GM12878 (cell line): Measurements from ENCODE around the gene PAM16. TPM values are rescaled to one million over a fixed set of nuclear protein-coding genes. Genes with fewer than 3 reads are reported as not detected.

ENCODE experiments used
- ATAC-seq: fragments of 200-7000 bp; cut with Tn5 transposase; 3 replicates; pipeline ENCODE4 v1.9.1; 2020; ENCODE audit warnings: mild to moderate bottlenecking, moderate library complexity
- BruUV-seq: library from RNA; stranded (reverse); fragments of 400-500 nt; replicated peaks from 2 replicates; lab custom pipeline; 2021; lab: Mats Ljungman, UMichigan
- CTCF ChIA-PET: fragments of 300-600 bp; sonication (Branson Sonifier 250); formaldehyde crosslinking; extraction: SDS; loops from one replicate; lab custom pipeline; 2021; ENCODE audit warnings: inconsistent platforms; lab: Yijun Ruan, JAX
- POLR2A ChIA-PET: fragments of 350-600 bp; formaldehyde crosslinking; extraction: SDS; loops from one replicate; lab custom pipeline; 2021; ENCODE audit warnings: inconsistent platforms; lab: Charles Lee
- RAD21 ChIA-PET: fragments of 300-600 bp; sonication (Branson Sonifier 250); formaldehyde crosslinking; loops from one replicate; lab custom pipeline; 2023; ENCODE audit warnings: antibody characterized with exemption; ENCODE audit not compliant: unreplicated experiment; lab: Charles Lee
- SMC1A ChIA-PET: fragments of 300-600 bp; sonication (Branson Sonifier 250); formaldehyde crosslinking; loops from one replicate; lab custom pipeline; 2023; ENCODE audit not compliant: unreplicated experiment, uncharacterized antibody; lab: Charles Lee
- DNase-seq: peaks from one replicate; pipeline ENCODE4 v3.0.0-alpha.2; 2011; ENCODE audit warnings: low read depth, low spot score
- FAIRE-seq: peaks from 3 replicates; lab custom pipeline; 2011; peaks lifted over from hg19 to GRCh38; lab: Jason Lieb, UNC
- H2AFZ ChIP-seq: 2 replicates; pipeline ENCODE4 v1.6.0; 2011; ENCODE audit warnings: low read depth, low read length, control low read depth; ENCODE audit not compliant: control insufficient read depth
- H3K27ac ChIP-seq: 2 replicates; pipeline ENCODE4 v1.5.1; 2011; ENCODE audit warnings: control low read depth; ENCODE audit not compliant: control insufficient read depth, insufficient read depth
- H3K27me3 ChIP-seq, 2 experiments: replicated peaks in 1 of 2; 2 replicates each; pipeline versions ENCODE4 v1.6.0 to v1.6.1; 2011; ENCODE audit warnings: low read length in 1 of 2; ENCODE audit not compliant: control insufficient read depth in 2 of 2, insufficient read depth in 2 of 2
- H3K36me3 ChIP-seq, 2 experiments: 2 replicates each; pipeline ENCODE4 v1.5.1; 2011; ENCODE audit warnings: low read length in 1 of 2; ENCODE audit not compliant: control insufficient read depth in 2 of 2, insufficient read depth in 2 of 2
- H3K4me1 ChIP-seq: 2 replicates; pipeline ENCODE4 v1.6.1; 2011; ENCODE audit warnings: mild to moderate bottlenecking, low read length, moderate library complexity, mixed read lengths; ENCODE audit not compliant: control insufficient read depth, insufficient read depth
- H3K4me2 ChIP-seq: 2 replicates; pipeline ENCODE4 v1.6.0; 2011; ENCODE audit warnings: control low read depth; ENCODE audit not compliant: control insufficient read depth, insufficient read depth
- H3K4me3 ChIP-seq: fragments of 200-600 bp; sonication (generic); 2 replicates; pipeline ENCODE4 v1.5.1; 2016
- H3K79me2 ChIP-seq: 2 replicates; pipeline ENCODE4 v1.6.0; 2011; ENCODE audit warnings: low read length; ENCODE audit not compliant: control insufficient read depth, insufficient read depth
- H3K9ac ChIP-seq: 2 replicates; pipeline ENCODE4 v1.8.0; 2011; ENCODE audit warnings: low read length, control low read depth, mixed read lengths; ENCODE audit not compliant: control insufficient read depth, insufficient read depth
- H3K9me3 ChIP-seq: replicated peaks from 3 replicates; pipeline ENCODE4 v1.5.1; 2011; ENCODE audit warnings: mild to moderate bottlenecking, low read length; ENCODE audit not compliant: control insufficient read depth, insufficient read depth
- H4K20me1 ChIP-seq: 2 replicates; pipeline ENCODE4 v1.6.0; 2011; ENCODE audit not compliant: control insufficient read depth, insufficient read depth
- CBFB ChIP-seq: IDR thresholded peaks from 2 replicates; pipeline ENCODE4 v1.6.1; 2016; ENCODE audit warnings: antibody characterized with exemption, low read depth
- CHD1 ChIP-seq: IDR thresholded peaks from 2 replicates; pipeline ENCODE4 v1.6.1; 2012; ENCODE audit warnings: low read depth, low read length, improper control_type of control experiment
- EZH2 ChIP-seq: IDR thresholded peaks from 2 replicates; pipeline ENCODE4 v1.6.1; 2012; ENCODE audit warnings: low read depth, mild to moderate bottlenecking, control low read depth, inconsistent platforms, low read length, borderline replicate concordance; ENCODE audit not compliant: control insufficient read depth
- FOS ChIP-seq: IDR thresholded peaks from 3 replicates; pipeline ENCODE4 v1.6.1; 2011; ENCODE audit warnings: borderline replicate concordance; ENCODE audit not compliant: insufficient read length; ENCODE audit errors: extremely low read depth
- GATAD2B ChIP-seq: fragments of 450-650 bp; conservative IDR thresholded peaks from 2 replicates; pipeline ENCODE4 v1.6.1; 2017; ENCODE audit warnings: low read depth, mild to moderate bottlenecking, moderate library complexity
- JUND ChIP-seq: IDR thresholded peaks from 2 replicates; pipeline ENCODE4 v1.6.1; 2012; ENCODE audit warnings: low read depth, mild to moderate bottlenecking, low read length, improper control_type of control experiment, moderate library complexity
- KLF5 ChIP-seq: fragments of 450-650 bp; IDR thresholded peaks from 2 replicates; pipeline ENCODE4 v1.6.1; 2014; ENCODE audit warnings: mild to moderate bottlenecking; ENCODE audit not compliant: partially characterized antibody
- LARP7 ChIP-seq: fragments of 450-650 bp; IDR thresholded peaks from 2 replicates; pipeline ENCODE4 v1.6.1; 2017; ENCODE audit warnings: mild to moderate bottlenecking
- MYC ChIP-seq: IDR thresholded peaks from 2 replicates; pipeline ENCODE4 v1.6.1; 2011; ENCODE audit warnings: mild to moderate bottlenecking, low read length, moderate library complexity, inconsistent platforms; ENCODE audit not compliant: insufficient read depth, insufficient replicate concordance, insufficient read length, severe bottlenecking
- NBN ChIP-seq: fragments of 450-650 bp; IDR thresholded peaks from 2 replicates; pipeline ENCODE4 v1.6.1; 2016
- POLR2A ChIP-seq: IDR thresholded peaks from 2 replicates; pipeline ENCODE4 v1.6.1; 2011; ENCODE audit warnings: low read depth, mild to moderate bottlenecking, low read length
- POLR2AphosphoS5 ChIP-seq: IDR thresholded peaks from 2 replicates; pipeline ENCODE4 v1.6.1; 2011; ENCODE audit warnings: mild to moderate bottlenecking, low read length, inconsistent platforms
- RUNX3 ChIP-seq: IDR thresholded peaks from 2 replicates; pipeline ENCODE4 v1.6.1; 2012; ENCODE audit warnings: low read length, inconsistent platforms
- SREBF1 ChIP-seq: IDR thresholded peaks from 2 replicates; pipeline ENCODE4 v1.6.1; 2012; ENCODE audit warnings: mild to moderate bottlenecking, low read length
- YBX1 ChIP-seq: fragments of 450-650 bp; IDR thresholded peaks from 2 replicates; pipeline ENCODE4 v1.6.1; 2016; ENCODE audit warnings: antibody characterized with exemption
- ZSCAN29 ChIP-seq: fragments of 450-650 bp; IDR thresholded peaks from 2 replicates; pipeline ENCODE4 v1.6.1; 2017; ENCODE audit warnings: mild to moderate bottlenecking, moderate library complexity
- ZZZ3 ChIP-seq: IDR thresholded peaks from 2 replicates; pipeline ENCODE4 v1.6.1; 2011; ENCODE audit warnings: low read depth; ENCODE audit not compliant: control insufficient read depth, insufficient read length
- WGBS: methylation state at CpG from one replicate; pipeline ENCODE4 v1.1.6; 2016; ENCODE audit warnings: low lambda C conversion rate; ENCODE audit not compliant: insufficient replicate concordance, insufficient coverage; ENCODE audit errors: missing lambda C conversion rate; 5-methylcytosine and 5-hydroxymethylcytosine counted together
- in situ Hi-C: fragments of 300-500 bp; cut with MboI; formaldehyde crosslinking; loops from 9 replicates; pipeline ENCODE4 v1.14.3; 2018; ENCODE audit warnings: mixed read lengths
- intact Hi-C: fragments of 100-400 bp; cut with micrococcal nuclease; formaldehyde crosslinking; loops from one replicate; pipeline ENCODE4 v1.14.2; 2022; ENCODE audit not compliant: unreplicated experiment
- polyA plus RNA-seq, 11 experiments: library from polyadenylated mRNA; depleted of rRNA in 4 of 11; unstranded in 6 of 11; stranded (reverse) in 5 of 11; fragments of >200 nt; fragmentation: Nextera tagmentation in 4 of 11; fragmentation: Illumina TruSeq in 1 of 11; extraction: Ambion mirVana in 4 of 11; extraction: Trizol in 1 of 11; gene quantifications; 1 replicate in 1 of 11; 2 replicates in 10 of 11; pipeline versions ENCODE4 v1.2.1 to v1.2.3, GENCODE V29; 2011 to 2016; ENCODE audit warnings: inconsistent platforms in 2 of 11, missing spikeins in 2 of 11, low read depth in 1 of 11
- total RNA-seq, 4 experiments: library from RNA; depleted of rRNA in 3 of 4; stranded (reverse); fragments of >200 nt in 3 of 4; fragmentation: Illumina TruSeq in 1 of 4; extraction: Trizol in 1 of 4; gene quantifications; 2 replicates each; pipeline versions ENCODE4 v1.2.1 to v1.2.3, GENCODE V29; 2013 to 2021
- TF ChIP-seq, protein P1 (sequence below): fragments of 450-650 bp; formaldehyde crosslinking; IDR thresholded peaks from 2 replicates; pipeline ENCODE4 v1.4.0; 2022; ENCODE audit warnings: mild to moderate bottlenecking, moderate library complexity
- TF ChIP-seq, protein P2 (sequence below): fragments of 450-650 bp; IDR thresholded peaks from 2 replicates; pipeline ENCODE4 v1.6.1; 2018; ENCODE audit warnings: mild to moderate bottlenecking, low read depth, moderate library complexity; ENCODE audit not compliant: partially characterized antibody

PAM16 gene
- total and polyA plus RNA-seq, 10 of the 15 experiments (the other 5 are each of a cell fraction or from before 2014, with no cell fraction given) = 18.5 to 94.3 (median 51.5) TPM

DNA sequence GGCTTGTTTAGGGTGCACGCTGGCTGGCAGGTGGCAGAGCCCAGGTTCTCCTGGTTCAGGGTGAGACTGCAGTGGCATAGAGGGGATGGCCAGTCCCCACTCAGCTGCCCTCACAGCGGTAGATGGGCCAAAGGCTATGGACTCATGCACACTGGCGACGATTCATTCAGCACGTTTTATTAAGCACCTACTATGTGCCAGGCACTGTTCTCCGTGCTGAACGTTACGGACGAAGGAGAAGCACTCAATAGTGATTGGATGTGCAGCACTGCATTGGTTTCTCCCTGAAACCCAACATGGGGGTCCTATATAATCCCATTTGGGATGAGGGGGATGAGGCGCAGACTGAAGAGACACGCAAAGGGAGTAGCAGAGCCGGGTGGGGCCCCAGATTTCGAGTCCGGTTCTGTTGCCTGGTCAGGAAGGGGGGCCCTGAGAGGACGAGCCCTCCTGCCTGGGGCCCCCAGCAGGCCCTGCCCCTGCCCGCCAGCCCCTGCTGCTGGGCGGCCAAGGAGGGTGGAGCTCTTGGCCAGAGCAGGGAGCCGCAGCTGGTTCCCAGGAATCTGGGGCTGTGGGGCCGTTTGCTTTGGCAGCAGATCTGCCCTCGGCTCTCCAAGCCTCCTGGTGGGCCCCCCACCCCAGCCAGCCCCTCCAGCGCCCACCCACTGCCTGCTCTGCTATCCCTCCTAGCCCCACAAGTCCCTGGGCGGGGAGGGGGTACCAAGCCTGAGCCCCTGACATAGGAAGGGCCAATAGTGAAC, 26.4 kb downstream of the PAM16 start:
- POLR2A ChIA-PET = interaction anchor here (0.6 to 1.1 kb wide), 2 partner anchors 16 to 35 kb away, joined by 3 read pairs; no protein-coding TSS in a partner anchor
- Histone ChIP-seq H2AFZ (no peak overlapping the region), H3K27ac (no peak overlapping the region), H3K36me3 (no peaks in the 10 kb centered on the region), H3K9ac (no peak overlapping the region), H3K27me3 (no peaks in the 10 kb centered on the region), H3K9me3 (no peaks in the 10 kb centered on the region), H4K20me1 (no peaks in the 10 kb centered on the region), H3K79me2 (no peaks in the 10 kb centered on the region), H3K4me1 (peaks cover 7% of the 10 kb centered on the region), H3K4me2 (no peak overlapping the region), H3K4me3 (no peak overlapping the region)
- CTCF ChIA-PET = interaction anchor here (0.9 to 12.1 kb wide), 3 partner anchors 10 to 35 kb away, joined by 3 to 145 read pairs (median 140); no protein-coding TSS in a partner anchor
- in situ Hi-C loops = no loop called here
- SMC1A ChIA-PET = interaction anchor here (1.2 kb wide), 1 partner anchor 36 kb away, joined by 3 read pairs; no protein-coding TSS in a partner anchor
- RAD21 ChIA-PET = no interaction called here
- 62% methylated on average over 20 of the region's 22 CpGs for WGBS
- BruUV-seq = no TSS peak
- ATAC-seq (no peak), DNase-seq (no peak), FAIRE-seq (no peak)
- intact Hi-C loops = loop anchor here (5.0 kb wide), 1 partner anchor 52 kb away; the partner anchor contains the start of gene TFAP4
- TF ChIP-seq NBN = no peak
- TF ChIP-seq MYC = no peak
- TF ChIP-seq, protein P1, sequence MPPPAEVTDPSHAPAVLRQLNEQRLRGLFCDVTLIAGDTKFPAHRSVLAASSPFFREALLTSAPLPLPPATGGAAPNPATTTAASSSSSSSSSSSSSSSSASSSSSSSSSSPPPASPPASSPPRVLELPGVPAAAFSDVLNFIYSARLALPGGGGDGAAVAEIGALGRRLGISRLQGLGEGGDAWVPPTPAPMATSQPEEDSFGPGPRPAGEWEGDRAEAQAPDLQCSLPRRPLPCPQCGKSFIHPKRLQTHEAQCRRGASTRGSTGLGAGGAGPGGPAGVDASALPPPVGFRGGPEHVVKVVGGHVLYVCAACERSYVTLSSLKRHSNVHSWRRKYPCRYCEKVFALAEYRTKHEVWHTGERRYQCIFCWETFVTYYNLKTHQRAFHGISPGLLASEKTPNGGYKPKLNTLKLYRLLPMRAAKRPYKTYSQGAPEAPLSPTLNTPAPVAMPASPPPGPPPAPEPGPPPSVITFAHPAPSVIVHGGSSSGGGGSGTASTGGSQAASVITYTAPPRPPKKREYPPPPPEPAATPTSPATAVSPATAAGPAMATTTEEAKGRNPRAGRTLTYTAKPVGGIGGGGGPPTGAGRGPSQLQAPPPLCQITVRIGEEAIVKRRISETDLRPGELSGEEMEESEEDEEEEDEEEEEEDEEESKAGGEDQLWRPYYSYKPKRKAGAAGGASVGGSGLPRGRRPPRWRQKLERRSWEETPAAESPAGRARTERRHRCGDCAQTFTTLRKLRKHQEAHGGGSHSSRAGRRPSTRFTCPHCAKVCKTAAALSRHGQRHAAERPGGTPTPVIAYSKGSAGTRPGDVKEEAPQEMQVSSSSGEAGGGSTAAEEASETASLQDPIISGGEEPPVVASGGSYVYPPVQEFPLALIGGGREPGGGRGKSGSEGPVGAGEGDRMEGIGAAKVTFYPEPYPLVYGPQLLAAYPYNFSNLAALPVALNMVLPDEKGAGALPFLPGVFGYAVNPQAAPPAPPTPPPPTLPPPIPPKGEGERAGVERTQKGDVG = no peak
- TF ChIP-seq POLR2A = no peak
- no peak for TF ChIP-seq CHD1
- TF ChIP-seq GATAD2B = no peak
- no peak for TF ChIP-seq EZH2
- TF ChIP-seq ZZZ3 = no peak
- no peak for TF ChIP-seq LARP7
- TF ChIP-seq FOS = no peak
- no peak for TF ChIP-seq RUNX3
- no peak for TF ChIP-seq SREBF1
- TF ChIP-seq YBX1 = no peak
- TF ChIP-seq KLF5 = no peak
- no peak for TF ChIP-seq CBFB
- TF ChIP-seq POLR2AphosphoS5 = no peak
- no peak for TF ChIP-seq JUND
- no peak for TF ChIP-seq ZSCAN29
- TF ChIP-seq, protein P2, sequence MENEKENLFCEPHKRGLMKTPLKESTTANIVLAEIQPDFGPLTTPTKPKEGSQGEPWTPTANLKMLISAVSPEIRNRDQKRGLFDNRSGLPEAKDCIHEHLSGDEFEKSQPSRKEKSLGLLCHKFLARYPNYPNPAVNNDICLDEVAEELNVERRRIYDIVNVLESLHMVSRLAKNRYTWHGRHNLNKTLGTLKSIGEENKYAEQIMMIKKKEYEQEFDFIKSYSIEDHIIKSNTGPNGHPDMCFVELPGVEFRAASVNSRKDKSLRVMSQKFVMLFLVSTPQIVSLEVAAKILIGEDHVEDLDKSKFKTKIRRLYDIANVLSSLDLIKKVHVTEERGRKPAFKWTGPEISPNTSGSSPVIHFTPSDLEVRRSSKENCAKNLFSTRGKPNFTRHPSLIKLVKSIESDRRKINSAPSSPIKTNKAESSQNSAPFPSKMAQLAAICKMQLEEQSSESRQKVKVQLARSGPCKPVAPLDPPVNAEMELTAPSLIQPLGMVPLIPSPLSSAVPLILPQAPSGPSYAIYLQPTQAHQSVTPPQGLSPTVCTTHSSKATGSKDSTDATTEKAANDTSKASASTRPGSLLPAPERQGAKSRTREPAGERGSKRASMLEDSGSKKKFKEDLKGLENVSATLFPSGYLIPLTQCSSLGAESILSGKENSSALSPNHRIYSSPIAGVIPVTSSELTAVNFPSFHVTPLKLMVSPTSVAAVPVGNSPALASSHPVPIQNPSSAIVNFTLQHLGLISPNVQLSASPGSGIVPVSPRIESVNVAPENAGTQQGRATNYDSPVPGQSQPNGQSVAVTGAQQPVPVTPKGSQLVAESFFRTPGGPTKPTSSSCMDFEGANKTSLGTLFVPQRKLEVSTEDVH = no peak
- TF ChIP-seq, all 136 proteins: peak for 0
